SU-DHL-6 (cell line): Measurements from ENCODE around the gene ZNF189.

Source experiments
- H2AFZ ChIP-seq: fragments of 200-600 bp; sonication (generic); 2 replicates; pipeline ENCODE4 v1.6.1; 2014; ENCODE audit warnings: low read depth, mild to moderate bottlenecking, moderate library complexity, mixed read lengths, antibody characterized with exemption, low read length; ENCODE audit not compliant: severe bottlenecking
- H3F3A ChIP-seq: fragments of 200-600 bp; shearing (Covaris generic); 2 replicates; pipeline ENCODE4 v1.6.0; 2016; ENCODE audit warnings: antibody characterized with exemption, mild to moderate bottlenecking; ENCODE audit not compliant: insufficient read depth
- H3K27ac ChIP-seq: fragments of 200-600 bp; sonication (generic); 2 replicates; pipeline ENCODE4 v1.5.1; 2016; ENCODE audit warnings: low read depth, mild to moderate bottlenecking, low read length, moderate library complexity, mixed read lengths
- H3K27me3 ChIP-seq: fragments of 200-600 bp; sonication (generic), shearing (Covaris generic); 2 replicates; pipeline ENCODE4 v1.6.0; 2014; ENCODE audit warnings: mild to moderate bottlenecking, low read length
- H3K36me3 ChIP-seq: fragments of 200-600 bp; sonication (generic); 2 replicates; pipeline ENCODE4 v1.6.1; 2014; ENCODE audit warnings: mild to moderate bottlenecking, low read length, mixed read lengths
- H3K4me2 ChIP-seq: fragments of 300-600, 200-600 bp; shearing (Covaris generic), sonication (generic); 2 replicates; pipeline ENCODE4 v1.6.0; 2014; ENCODE audit warnings: low read length, low read depth, mild to moderate bottlenecking; ENCODE audit not compliant: poor library complexity, severe bottlenecking
- H3K4me3 ChIP-seq: fragments of 200-600 bp; sonication (generic); 2 replicates; pipeline ENCODE4 v1.5.1; 2014; ENCODE audit warnings: antibody characterized with exemption, low read length, mild to moderate bottlenecking, mixed read lengths; ENCODE audit not compliant: insufficient read depth, poor library complexity, severe bottlenecking
- H3K79me2 ChIP-seq: fragments of 200-600 bp; sonication (generic); 2 replicates; pipeline ENCODE4 v1.6.1; 2014; ENCODE audit warnings: mild to moderate bottlenecking, low read length, moderate library complexity; ENCODE audit not compliant: insufficient read depth
- H3K9ac ChIP-seq: fragments of 200-600 bp; sonication (generic); 2 replicates; pipeline ENCODE4 v1.7.0; 2014; ENCODE audit warnings: mild to moderate bottlenecking, low read length
- H3K9me2 ChIP-seq: fragments of 200-600 bp; sonication (generic); replicated peaks from 2 replicates; pipeline ENCODE4 v1.6.1; 2014; ENCODE audit warnings: low read length; ENCODE audit not compliant: insufficient read depth
- H3K9me3 ChIP-seq: fragments of 200-600 bp; sonication (generic); 2 replicates; pipeline ENCODE4 v1.6.1; 2014; ENCODE audit warnings: low read length, mixed read lengths; ENCODE audit not compliant: insufficient read depth
- H4K20me1 ChIP-seq: fragments of 200-600 bp; sonication (generic); 2 replicates; pipeline ENCODE4 v1.6.1; 2014; ENCODE audit warnings: low read depth, mild to moderate bottlenecking, antibody characterized with exemption, low read length, moderate library complexity, mixed read lengths
- CTCF ChIP-seq: fragments of 200-600 bp; sonication (generic); IDR thresholded peaks from one replicate; pipeline ENCODE4 v1.5.1; 2017; ENCODE audit warnings: antibody characterized with exemption, mild to moderate bottlenecking, low read length, moderate library complexity; ENCODE audit not compliant: insufficient read depth, poor library complexity, severe bottlenecking
- EZH2phosphoT487 ChIP-seq: fragments of 200-600 bp; sonication (generic), shearing (Covaris generic); conservative IDR thresholded peaks from 2 replicates; pipeline ENCODE4 v1.6.1; 2018; ENCODE audit warnings: mild to moderate bottlenecking, antibody characterized with exemption, low read length, moderate library complexity, mixed read lengths

The ZNF189 gene

GRCh38 chr9:101427358-101427757 is 28.7 kb downstream of the ZNF189 start:
- Histone ChIP-seq H4K20me1 (no peaks in the 10 kb centered on the region), H3K9me2 (no peaks in the 10 kb centered on the region), H2AFZ (no peak overlapping the region), H3F3A (peaks cover 15% of the 10 kb centered on the region), H3K4me3 (no peak overlapping the region), H3K9me3 (no peaks in the 10 kb centered on the region), H3K36me3 (no peaks in the 10 kb centered on the region), H3K27me3 (no peaks in the 10 kb centered on the region), H3K27ac (peak overlapping the region; percentile 91), H3K79me2 (no peaks in the 10 kb centered on the region), H3K9ac (no peak overlapping the region), H3K4me2 (peak overlapping the region; percentile 53)
- no peak for TF ChIP-seq CTCF
- no peak for TF ChIP-seq EZH2phosphoT487

DNA sequence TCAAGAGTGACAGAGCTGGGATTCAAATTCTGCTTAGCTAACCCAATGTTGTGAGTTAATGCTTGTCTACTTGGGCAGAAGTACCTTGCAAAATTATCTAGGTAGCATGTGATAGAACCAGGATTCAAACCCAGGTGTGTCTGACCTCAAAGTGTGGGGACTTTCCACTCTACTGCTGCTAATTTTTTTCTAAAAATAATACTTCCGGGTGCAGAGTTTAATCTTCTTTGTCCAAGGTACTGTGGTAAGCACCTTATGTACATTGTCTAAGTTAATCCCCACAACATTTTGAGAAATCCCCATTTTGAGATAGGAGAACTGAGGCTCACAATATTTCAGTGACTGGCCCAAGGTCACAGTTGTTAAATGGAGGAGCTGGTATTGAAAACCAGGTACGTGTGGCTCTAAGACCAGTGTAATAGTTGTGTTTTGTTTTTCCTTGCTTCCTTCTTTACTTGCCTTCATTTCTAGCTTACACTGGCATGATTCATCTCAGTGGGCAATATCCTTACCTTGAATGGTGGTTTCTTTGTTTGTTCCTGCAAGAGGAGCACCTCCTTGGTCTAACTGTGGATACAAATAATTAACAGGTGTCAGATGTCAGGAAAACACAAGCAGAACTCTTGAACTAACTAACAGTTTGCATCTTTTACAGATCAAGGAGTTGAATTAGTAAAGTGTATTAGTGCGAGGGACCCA is 29.5 kb downstream of the ZNF189 start:
- no peaks in the 10 kb centered on the region for H3K36me3 ChIP-seq
- peak overlapping the region; percentile 91 for H3K27ac ChIP-seq
- H3K4me3 ChIP-seq: peak overlapping the region; percentile 42
- no peaks in the 10 kb centered on the region for H3K79me2 ChIP-seq
- no peak for TF ChIP-seq EZH2phosphoT487
- no peak for TF ChIP-seq CTCF
- H4K20me1 ChIP-seq: no peaks in the 10 kb centered on the region
- H3K4me2 ChIP-seq: peak overlapping the region; percentile 53
- H2AFZ ChIP-seq: peak overlapping the region; percentile 89
- H3K9me2 ChIP-seq: no peaks in the 10 kb centered on the region
- peaks cover 15% of the 10 kb centered on the region for H3F3A ChIP-seq
- no peak overlapping the region for H3K9ac ChIP-seq
- H3K9me3 ChIP-seq: no peaks in the 10 kb centered on the region
- no peaks in the 10 kb centered on the region for H3K27me3 ChIP-seq

GRCh38 chr9:101428909-101429308 is 30.3 kb downstream of the ZNF189 start:
- Histone ChIP-seq H3K4me2 (peak overlapping the region; percentile 53), H3K36me3 (no peaks in the 10 kb centered on the region)
- TF ChIP-seq CTCF (no peak), EZH2phosphoT487 (no peak)

More at GRCh38 chr9:101428909-101429308, 30.3 kb downstream of the ZNF189 start:
- Histone ChIP-seq H3K4me3 (peak overlapping the region; percentile 42), H3K79me2 (no peaks in the 10 kb centered on the region), H2AFZ (peak overlapping the region; percentile 89), H4K20me1 (no peaks in the 10 kb centered on the region), H3F3A (peaks cover 15% of the 10 kb centered on the region), H3K27ac (peak overlapping the region; percentile 91), H3K9me2 (no peaks in the 10 kb centered on the region), H3K9me3 (no peaks in the 10 kb centered on the region), H3K9ac (no peak overlapping the region), H3K27me3 (no peaks in the 10 kb centered on the region)
